Mononuclear cell (primary cell): Measurements from ENCODE around the gene TBX2. TPM values are rescaled to one million over a fixed set of nuclear protein-coding genes. Genes with fewer than 3 reads are reported as not detected.
"Not testable (repeated sequence)": the region's sequence is repeated elsewhere in the genome, so short reads cannot be mapped to it uniquely, and the experiment has no call there.

Experiments
- H3K27me3 ChIP-seq: 2 replicates; pipeline ENCODE4 v1.6.0; 2011; ENCODE audit warnings: low read length, control low read depth; ENCODE audit not compliant: insufficient read depth
- H3K4me1 ChIP-seq: 2 replicates; pipeline ENCODE4 v1.5.1; 2011; ENCODE audit warnings: mild to moderate bottlenecking, low read length, control low read depth; ENCODE audit not compliant: insufficient read depth
- H3K4me3 ChIP-seq: 2 replicates; pipeline ENCODE4 v1.5.1; 2011; ENCODE audit warnings: mild to moderate bottlenecking, low read length, moderate library complexity
- H3K9me3 ChIP-seq: 2 replicates; pipeline ENCODE4 v1.5.1; 2011; ENCODE audit warnings: low read depth, mild to moderate bottlenecking, control low read depth, low read length
- total RNA-seq: library from RNA; depleted of rRNA; stranded (reverse); fragments of >200 nt; gene quantifications from one replicate; pipeline ENCODE4 v1.2.3, GENCODE V29; 2012

Gene TBX2
- total RNA-seq, 1 donor, result 0.10 TPM

DNA sequence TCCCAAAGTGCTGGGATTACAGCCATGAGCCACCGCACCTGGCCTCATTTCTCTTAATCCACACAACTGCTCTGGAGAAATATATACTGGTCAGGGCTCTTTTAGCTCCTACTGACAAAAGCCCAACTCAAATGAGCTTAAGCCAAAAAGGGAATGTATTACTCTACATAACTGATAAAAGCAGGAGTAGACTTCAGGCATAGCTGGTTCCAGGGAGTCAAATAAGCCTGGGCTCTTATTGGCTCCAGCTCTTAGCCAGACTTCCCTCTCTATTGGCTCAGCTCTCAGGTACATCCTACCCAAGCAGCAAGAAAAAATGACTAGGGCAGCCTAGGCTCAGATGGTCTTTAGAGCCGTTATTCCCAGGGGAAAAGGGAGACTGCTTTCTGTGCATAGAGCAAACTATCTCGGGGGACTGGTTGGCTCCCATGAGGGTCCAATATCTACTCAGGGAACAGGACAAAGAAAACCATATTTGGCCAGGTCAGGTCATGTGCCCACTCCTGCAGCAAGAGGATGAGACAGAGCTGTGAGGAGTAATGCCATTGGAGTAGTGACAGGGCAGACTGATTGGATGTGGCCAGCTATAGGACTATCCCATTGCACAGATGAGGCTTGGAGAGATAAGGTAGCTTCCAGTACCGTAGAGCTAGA lies 21.2 kb downstream of the TBX2 start:
- H3K9me3 ChIP-seq, result no peaks in the 10 kb centered on the region
- H3K4me1 ChIP-seq, result peaks cover 3% of the 10 kb centered on the region
- peaks cover 27% of the 10 kb centered on the region for H3K27me3 ChIP-seq
- no peak overlapping the region for H3K4me3 ChIP-seq

DNA sequence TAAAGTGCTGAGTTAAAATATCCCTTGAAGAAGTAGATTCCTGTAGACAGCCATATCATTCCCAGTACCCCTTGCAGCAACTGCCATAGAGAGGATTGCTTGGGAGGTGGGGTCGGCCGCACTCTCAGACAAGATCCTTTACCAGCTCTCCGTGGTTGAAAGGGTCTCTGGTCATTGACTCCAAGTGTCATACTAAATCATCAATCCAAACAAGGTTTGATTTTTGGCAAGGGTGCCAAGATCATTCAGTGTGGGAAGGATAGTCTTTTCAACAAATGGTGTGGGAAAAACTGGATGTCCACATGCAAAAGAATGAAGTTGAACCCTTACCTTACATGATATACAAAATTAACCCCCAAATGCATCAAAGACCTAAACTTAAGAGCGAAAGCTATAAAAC lies 21.8 kb downstream of the TBX2 start:
- no peaks in the 10 kb centered on the region for H3K9me3 ChIP-seq
- no peak overlapping the region for H3K4me3 ChIP-seq
- H3K4me1 ChIP-seq, result peaks cover 3% of the 10 kb centered on the region
- peaks cover 27% of the 10 kb centered on the region for H3K27me3 ChIP-seq

DNA sequence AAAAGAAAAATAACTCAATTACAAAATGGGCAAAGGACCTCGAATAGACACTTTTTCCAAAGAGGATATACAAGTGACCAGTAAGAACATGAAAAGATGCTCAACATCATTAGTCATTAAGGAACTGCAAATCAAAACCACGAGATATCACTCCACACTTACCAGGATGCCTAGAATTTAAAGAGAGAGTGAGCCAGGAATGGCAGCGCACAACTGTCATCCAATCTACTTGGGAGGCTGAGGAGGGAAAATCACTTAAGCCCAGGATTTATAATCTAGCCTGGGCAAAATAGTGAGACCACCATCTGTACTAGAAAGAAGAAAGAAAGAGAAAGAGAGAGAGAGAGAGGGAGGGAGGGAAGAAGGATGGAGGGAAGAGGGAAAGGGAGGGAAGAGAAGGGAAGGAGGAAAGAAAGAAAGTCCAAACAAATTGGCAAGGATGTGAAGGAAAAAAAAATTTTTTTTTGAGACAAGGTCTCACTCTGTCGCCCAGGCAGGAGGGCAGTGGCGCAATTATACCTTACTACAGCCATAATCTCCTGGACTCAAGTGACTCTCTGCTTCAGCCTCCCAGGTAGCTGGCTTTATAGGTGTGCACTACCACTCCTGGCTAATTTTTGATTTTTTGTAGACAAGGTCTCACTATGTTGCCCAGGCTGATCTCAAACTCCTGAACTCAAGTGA lies 22.6 kb downstream of the TBX2 start:
- H3K4me1 ChIP-seq, result no peaks in the 10 kb centered on the region
- H3K9me3 ChIP-seq, result no peaks in the 10 kb centered on the region

DNA sequence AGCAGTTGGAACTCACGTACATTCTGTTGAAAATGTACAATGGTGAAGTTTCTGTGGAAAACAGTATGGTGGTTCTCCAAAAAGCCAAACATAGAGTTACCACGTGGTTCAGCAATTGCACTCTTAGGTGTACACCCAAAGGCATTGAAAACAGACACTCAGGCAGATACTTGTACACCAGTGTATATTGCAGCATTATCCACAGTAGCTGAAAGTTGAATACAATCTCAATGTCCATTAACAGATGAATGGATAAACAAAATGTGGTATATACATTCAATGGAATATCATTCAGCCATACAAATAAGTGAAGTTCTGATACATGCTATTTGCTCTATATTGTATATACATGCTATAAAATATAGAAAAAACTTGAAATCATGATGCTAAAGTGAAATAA lies 23.2 kb downstream of the TBX2 start:
- Histone ChIP-seq H3K4me3 (no peak overlapping the region), H3K27me3 (peaks cover 23% of the 10 kb centered on the region), H3K9me3 (no peaks in the 10 kb centered on the region), H3K4me1 (no peaks in the 10 kb centered on the region)

More for the DNA sequence above, 22.6 kb downstream of the TBX2 start:
- H3K4me3 ChIP-seq, result no peak overlapping the region
- peaks cover 24% of the 10 kb centered on the region for H3K27me3 ChIP-seq

DNA sequence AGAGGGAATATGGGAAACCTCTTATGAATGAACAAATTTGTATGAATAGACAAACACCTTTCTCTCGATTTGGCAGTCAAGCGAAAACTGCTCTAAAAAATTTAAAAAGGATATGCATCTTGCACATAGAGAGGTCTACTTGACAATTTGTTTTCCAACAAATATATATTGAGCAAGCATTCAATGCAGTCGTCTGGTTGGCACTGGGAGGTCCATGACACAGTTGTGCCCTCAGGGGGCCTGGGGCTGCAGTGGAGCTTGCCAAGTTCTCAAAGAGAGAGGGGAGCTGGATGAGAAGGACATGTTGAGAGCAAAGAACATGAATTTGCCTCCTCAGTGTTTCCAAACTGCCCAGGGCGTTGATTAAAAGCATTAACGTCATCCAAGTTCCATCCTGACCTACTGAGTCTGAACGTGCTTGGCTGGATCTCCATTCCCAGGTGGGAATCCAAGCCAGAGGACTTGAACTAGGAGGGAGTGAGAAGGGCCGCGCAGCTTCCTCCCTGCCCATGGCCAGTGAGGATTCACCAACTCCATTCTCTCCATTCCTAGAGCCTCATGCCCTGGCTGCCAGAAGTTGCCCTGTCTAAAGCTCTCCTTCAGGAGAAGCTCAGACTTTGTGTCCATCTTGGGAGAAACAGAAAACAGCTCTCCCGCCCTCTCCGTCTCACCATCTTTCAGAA lies 24.5 kb downstream of the TBX2 start:
- no peak overlapping the region for H3K4me3 ChIP-seq
- H3K4me1 ChIP-seq, result no peaks in the 10 kb centered on the region
- H3K9me3 ChIP-seq, result no peaks in the 10 kb centered on the region
- H3K27me3 ChIP-seq, result peaks cover 32% of the 10 kb centered on the region

DNA sequence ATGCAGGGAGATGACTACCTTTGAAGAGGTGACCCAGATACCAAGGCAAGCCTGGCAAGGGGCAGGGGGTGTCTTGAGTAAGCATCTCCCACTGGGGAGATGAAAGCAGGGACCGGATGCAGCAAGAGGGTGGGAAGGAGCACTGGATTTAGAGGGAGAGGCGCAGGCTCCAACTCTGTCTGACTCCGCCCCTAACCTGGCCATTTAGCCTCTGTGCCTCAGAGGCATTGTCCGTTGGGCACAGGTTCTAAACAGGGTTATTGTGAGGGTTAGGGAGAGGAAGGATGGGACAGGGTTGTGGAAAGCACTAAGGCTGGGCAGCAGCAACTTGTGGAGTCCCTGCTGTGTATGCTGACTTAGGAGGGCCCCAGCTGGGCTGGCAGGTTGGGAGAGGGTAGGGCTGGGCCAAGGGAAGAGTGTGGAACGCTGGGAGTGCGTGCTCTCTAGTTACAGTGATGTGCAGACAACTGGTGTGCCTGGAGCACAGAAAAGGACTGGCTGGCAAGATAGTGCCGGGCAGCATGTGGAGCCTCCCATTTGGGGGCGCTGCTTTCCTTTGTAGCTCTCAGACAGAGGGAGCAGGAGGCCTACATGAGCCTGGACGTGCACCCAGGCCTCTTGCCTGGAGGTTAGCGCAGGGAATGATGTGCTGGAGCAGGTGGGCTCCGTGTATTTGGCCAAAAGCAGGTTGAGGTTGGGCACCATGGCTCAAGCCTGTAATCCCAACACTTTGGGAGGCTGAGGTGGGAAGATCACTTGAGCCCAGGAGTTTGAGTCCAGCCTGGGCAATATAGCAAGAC lies 26.2 kb downstream of the TBX2 start:
- peaks cover 31% of the 10 kb centered on the region for H3K27me3 ChIP-seq
- H3K9me3 ChIP-seq, result no peaks in the 10 kb centered on the region
- H3K4me1 ChIP-seq, result no peaks in the 10 kb centered on the region
- H3K4me3 ChIP-seq, result no peak overlapping the region

DNA sequence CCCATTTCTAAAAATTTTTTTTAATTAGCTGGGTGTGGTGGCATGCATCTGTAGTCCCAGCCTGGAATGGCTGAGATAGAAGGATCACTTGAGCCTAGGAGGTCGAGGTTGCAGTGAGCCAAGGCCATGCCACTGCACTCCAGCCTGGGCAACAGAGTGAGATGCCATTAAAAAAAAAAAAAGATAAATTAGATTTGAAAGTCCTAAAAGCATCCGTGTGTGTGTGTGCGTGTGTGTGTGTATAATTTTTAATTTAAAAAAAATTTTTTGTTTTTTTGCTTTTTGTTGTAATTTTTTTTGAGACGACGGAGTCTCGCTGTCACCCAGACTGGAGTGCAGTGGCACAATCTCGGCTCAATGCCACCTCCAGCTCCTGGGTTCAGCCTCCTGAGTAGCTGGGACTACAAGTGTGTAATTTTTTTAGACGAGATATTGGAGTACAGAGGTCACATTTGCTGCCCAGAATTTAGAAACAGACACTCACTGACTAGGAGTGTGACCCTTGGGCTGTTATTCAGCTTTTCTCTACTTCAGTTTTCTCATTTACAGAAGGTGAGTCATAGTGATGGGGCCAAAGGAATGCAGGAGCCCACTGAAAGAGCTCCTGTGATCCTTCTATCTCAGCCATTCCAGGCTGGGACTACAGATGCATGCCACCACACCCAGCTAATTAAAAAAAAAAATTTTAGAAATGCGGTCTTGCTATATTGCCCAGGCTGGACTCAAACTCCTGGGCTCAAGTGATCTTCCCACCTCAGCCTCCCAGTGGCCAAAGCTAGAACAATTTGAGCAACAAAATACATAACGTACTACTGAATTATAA lies 27.1 kb downstream of the TBX2 start:
- H3K4me3 ChIP-seq, result no peak overlapping the region
- H3K4me1 ChIP-seq, result no peaks in the 10 kb centered on the region
- peaks cover 24% of the 10 kb centered on the region for H3K27me3 ChIP-seq
- H3K9me3 ChIP-seq, result no peaks in the 10 kb centered on the region

DNA sequence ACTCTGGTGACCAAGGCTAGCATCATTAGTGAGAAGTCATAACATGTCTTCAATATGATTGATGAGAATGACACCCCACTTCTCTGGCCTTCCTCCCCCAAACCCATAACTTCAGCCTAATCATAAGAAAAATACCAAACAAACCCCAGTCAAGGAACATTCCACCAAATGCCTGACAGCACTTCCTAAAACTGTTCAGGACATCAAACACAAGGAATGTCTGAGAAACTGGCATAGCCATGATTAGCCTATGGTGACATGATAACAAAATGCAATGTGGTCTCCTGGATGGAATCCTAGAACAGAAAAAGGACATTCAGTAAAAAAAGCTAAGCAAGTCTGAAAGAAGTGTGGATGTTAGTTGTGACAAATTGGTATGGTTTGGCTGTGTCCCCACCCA lies 27.9 kb downstream of the TBX2 start:
- Histone ChIP-seq H3K4me1 (no peaks in the 10 kb centered on the region), H3K27me3 (peaks cover 18% of the 10 kb centered on the region), H3K9me3 (no peaks in the 10 kb centered on the region), H3K4me3 (no peak overlapping the region)

DNA sequence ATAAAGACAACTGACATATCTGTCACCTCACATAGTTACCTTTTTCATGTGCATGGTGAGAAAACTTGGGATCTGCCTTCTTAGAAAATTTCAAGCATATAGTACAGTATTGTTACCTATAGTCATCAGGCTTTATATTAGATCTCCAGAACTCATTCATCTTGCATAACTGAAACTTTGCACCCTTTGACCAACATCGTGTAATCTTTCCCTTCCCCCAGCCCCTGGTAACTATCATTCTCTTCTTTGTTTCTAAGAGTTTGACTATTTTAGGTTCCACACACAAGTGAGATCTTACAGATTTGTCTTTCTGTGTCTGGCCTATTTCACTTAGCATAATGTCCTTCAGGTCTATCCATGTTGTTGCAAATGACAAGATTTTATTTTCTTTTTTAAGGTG lies 29.6 kb downstream of the TBX2 start:
- H3K27me3 ChIP-seq, result peaks cover 24% of the 10 kb centered on the region
- no peaks in the 10 kb centered on the region for H3K4me1 ChIP-seq
- no peak overlapping the region for H3K4me3 ChIP-seq
- no peaks in the 10 kb centered on the region for H3K9me3 ChIP-seq

DNA sequence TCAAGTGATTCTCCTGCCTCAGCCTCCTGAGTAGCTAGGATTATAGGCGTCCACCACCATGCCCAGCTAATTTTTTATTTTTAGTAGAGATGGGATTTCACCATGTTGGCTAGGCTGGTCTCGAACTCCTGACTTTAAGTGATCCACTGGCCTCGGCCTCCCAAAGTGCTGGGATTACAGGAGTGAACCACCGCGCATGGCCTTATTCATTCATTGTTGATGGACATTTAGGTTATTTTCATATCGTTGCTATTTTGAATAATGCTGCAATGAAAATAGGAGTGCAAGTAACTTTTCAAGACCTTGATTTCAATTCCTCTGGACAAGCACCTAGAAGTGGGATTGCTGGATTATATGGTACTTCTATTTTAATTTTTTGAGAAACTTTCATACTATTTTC lies 30.2 kb downstream of the TBX2 start:
- peaks cover 24% of the 10 kb centered on the region for H3K27me3 ChIP-seq
- not testable (repeated sequence) for H3K4me1 ChIP-seq, H3K4me3 ChIP-seq, H3K9me3 ChIP-seq

DNA sequence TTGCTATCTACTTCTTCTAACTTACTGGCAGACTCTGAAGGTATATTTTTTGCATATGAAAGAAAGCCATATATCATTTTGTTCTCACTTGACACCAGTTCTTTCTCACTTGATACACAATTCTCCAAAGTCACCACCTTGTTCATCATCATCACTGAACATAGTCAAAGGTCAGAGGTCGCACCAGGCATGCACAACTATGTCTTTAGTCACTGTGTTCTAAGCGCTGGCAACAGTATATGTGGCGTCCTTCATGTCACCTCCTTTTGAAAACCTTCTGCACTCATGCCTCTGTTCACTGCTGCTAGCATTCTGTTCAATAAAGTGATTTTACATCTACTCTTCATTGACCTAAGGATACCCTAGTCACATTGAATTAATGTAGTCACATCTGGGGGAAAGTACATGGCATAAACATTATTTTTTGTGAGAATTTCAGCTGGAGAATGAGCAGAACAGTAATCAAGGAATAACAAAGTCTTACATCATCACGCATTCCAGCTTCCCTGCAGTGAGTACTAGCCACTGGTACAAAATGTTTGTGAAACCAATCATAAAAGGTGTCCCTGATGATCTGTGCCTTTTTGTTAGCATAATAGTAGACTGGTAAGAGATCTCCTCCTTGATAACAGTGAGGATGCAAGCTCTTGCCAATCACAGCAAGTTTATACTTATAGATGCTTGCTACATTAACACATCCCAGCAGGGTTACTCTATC lies 32.1 kb downstream of the TBX2 start:
- Histone ChIP-seq H3K9me3 (peaks cover 17% of the 10 kb centered on the region), H3K4me3 (no peak overlapping the region), H3K4me1 (no peaks in the 10 kb centered on the region), H3K27me3 (peaks cover 39% of the 10 kb centered on the region)

DNA sequence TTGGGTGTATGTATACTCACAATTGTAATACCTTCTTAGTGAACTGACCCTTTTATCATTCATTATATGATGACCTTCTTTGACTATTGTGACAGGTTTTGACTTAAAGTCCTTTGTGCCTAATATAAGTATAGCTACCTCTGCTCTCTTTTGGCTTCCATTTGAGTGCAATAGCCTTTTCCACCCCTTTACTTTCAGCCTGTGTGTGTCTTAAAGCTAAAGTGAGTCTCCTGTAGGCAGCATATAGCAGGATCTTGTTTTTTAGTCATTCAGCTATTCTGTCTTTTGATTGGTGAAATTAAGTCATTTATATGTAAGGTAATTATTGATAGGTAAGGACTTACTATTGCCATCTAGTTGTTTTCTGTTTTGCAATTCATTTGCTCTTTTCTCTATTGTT lies 36.6 kb downstream of the TBX2 start:
- H3K9me3 ChIP-seq, result peaks cover 32% of the 10 kb centered on the region
- no peak overlapping the region for H3K4me3 ChIP-seq
- H3K4me1 ChIP-seq, result no peaks in the 10 kb centered on the region
- H3K27me3 ChIP-seq, result peaks cover 51% of the 10 kb centered on the region

DNA sequence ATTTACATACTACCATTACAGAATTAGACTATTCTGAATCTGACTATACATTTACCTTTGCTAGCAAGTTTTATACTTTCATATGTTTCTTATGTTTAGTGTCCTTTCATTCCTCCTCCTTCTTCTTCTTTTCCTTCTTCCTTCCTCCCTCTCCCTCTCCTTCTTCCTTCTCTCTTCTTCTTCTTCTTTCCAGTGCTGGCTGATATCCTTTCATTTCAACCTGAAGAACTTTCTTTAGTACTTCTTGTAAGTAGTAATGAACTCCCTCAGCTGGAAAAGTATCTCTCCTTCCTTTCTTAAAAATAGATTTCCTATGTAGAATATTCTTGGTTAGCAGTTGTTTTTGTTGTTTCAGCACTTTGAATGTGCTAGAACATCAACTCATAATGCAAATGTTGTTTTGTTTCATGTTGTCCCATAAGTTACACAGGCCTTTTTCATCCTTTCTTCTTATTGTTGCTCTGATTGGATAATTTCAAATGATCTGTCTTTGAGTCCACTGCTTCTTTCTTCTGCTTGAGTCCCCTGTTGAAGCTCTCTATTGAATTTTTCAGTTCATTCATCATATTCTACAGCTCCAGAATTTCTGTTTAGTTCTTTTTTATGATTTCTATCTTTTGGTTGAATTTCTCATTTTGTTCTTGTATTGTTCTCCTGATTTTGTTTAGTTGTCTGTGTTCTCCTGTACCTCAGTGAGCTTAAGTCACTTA lies 37.5 kb downstream of the TBX2 start:
- Histone ChIP-seq H3K4me3 (no peak overlapping the region), H3K4me1 (no peaks in the 10 kb centered on the region), H3K9me3 (peaks cover 32% of the 10 kb centered on the region), H3K27me3 (peaks cover 51% of the 10 kb centered on the region)
